Renal cortex interstitium (tissue), 11 donors: ENCODE measurements around the gene MYO5B. TPM values are rescaled to one million over a fixed set of nuclear protein-coding genes. Genes with fewer than 3 reads are reported as not detected.
A peak's percentile ranks its signal among the peaks of the same experiment; 100 is the strongest.
"Not testable (repeated sequence)": the region's sequence is repeated elsewhere in the genome, so short reads cannot be mapped to it uniquely, and the experiment has no call there.

Experiments used
- DNase-seq, 11 donors: peaks; one replicate each; pipeline ENCODE4 v3.0.0-alpha.2; 2013; ENCODE audit warnings: low read depth in 9 of 11, low spot score in 4 of 11; ENCODE audit errors: extremely low read depth in 1 of 11
- polyA plus RNA-seq, 3 donors: library from polyadenylated mRNA; unstranded; fragments of 120-200 nt; gene quantifications; one replicate each; pipeline ENCODE4 v1.2.1, GENCODE V29; 2013; ENCODE audit not compliant: insufficient read length in 3 of 3

The MYO5B gene
- polyA plus RNA-seq, 3 donors: 25.7 to 31.3 (median 27.1) TPM

- peak; percentile 39 to 83 (median 73) for DNase-seq
These were observed 381.4 kb downstream of the MYO5B start, which contains the start of gene ACAA2 for GRCh38 chr18:49813319-49814146. TSS of gene ACAA2 (minus strand) at chr18:49813533. CDS start at chr18:49813484, 49 bp downstream.

DNA sequence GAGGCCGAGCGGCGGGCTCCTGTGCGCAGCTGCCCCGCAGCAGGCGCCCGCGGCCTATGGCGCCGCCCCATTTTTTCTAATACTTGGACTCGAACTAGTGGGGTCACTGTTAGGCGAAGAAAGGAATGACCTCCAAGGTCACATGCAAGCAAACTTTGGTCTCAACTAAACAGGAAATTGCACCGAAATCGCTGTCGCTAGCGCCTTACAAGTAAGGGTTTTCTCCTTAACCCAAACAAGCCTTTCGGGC lies 382.0 kb downstream of the MYO5B start:
- peak in 7 of 11 donors; percentile 15 to 56 (median 36) for DNase-seq

- peak in 2 of 11 donors; percentile 18 to 40 for DNase-seq
These were observed 382.5 kb downstream of the MYO5B start for GRCh38 chr18:49812286-49813068.

DNA sequence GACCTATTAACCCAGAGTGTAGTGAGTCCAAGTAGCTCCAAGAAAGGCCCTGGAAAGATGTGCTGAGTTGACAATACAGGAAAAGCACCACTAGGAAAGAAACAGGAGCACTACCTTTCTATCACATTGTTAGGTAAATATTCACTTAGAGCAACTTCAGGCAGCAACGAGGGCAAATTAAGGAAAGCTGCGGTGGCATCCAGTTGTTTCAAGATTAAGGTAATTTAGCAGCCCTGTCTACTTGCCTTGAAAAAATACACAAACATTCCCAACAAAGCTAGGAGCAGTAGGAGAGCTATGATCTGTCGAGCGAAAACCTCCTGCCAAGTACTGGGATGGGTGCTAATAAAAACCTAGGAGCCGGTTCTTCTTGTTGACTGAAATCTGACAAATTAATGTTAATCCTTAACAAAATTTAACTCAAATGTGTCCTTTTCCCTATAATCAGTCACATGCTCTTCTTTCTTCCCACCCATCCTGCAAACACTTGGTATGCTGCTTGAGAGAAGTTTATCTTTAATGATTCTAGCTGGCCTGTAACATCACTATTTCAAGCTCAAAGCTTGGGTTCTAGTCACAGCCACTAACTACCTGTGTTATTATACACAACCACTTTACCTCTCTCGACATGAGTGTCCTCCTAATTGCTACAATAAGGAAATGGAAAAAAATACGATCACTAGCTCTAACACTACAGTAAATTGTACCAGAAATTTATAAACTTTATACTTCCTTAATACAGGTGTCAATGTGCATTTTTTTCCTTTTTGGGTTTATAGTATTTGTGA lies 383.6 kb downstream of the MYO5B start:
- peak in 2 of 11 donors; percentile 33 to 34 for DNase-seq

DNA sequence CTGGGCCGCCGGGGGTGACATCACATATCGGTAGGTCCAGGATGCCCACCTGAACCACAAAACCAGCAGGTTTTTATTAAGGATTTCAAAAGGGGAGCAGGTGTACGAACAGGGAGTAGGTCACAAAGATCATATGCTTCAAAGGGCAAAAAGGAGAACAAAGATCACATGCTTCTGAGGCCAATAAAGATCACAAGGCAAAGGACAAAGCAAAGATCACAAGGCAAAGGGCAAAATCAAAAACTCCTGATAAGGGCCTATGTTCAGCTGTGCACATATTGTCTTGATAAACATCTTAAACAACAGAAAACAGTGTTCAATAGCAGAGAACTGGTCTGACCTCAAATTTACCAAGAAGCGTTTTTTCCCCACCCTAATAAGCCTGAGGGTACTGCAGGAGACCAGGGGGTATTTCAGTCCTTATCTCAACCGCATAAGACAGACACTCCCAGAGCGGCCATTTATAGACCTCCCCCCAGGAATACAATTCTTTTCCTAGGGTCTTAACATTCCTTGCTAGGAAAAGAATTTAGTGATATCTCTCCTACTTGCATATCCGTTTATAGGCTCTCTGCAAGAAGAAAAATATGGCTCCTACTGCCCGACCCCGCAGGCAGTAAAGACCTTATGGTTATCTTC lies 386.3 kb downstream of the MYO5B start:
- not testable (repeated sequence) for DNase-seq

GRCh38 chr18:49804096-49804495 lies 390.9 kb downstream of the MYO5B start:
- DNase-seq: no peak

- no peak for DNase-seq
These were observed 392.3 kb downstream of the MYO5B start for GRCh38 chr18:49802623-49803022.

- not testable (repeated sequence) for DNase-seq
These were observed 394.5 kb downstream of the MYO5B start for GRCh38 chr18:49800491-49800890.

- not testable (repeated sequence) for DNase-seq
These were observed 395.1 kb downstream of the MYO5B start for GRCh38 chr18:49799806-49800205.

GRCh38 chr18:49798001-49798400 lies 396.9 kb downstream of the MYO5B start:
- DNase-seq: no peak

DNA sequence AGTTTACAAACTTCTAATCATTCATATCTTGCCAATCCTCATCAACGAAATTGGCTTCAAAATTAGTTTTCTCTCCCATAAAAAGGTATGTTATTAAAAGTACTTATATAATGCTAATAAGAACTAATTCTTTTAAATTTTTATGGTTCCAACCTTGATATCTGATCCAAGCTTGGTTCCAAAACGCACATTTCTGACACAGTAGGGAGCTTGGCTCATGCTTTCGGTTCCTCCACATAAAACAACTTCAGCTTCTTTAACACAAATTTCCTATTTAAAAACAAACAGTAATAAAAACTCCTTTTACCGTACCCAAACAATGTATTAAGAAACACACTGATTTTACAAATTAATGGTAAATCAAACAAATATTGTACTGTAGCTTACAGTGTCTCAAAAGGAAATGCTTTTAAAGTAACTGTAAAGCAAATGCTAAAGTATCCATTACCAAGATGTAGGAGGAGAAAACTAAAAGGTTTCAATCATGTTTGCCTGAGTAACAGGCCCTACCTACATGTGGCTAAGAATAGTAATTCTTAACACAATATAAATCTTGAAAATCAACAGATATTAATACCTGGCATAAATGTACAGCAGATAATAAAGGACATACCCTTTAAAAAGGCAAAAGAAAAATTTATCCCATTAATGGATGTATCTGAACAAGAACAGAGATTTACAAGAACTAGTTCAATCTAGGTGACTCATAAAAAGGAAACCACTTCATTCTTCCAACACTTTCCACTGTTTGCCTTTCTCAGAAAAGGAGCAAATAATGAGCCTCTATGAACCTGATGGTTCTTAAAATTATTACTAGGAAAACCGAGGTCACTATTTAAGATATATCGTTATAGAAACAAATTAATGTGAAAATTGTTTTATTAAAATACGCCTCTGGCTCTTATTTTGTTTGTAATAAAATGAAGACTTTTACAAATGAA lies 399.1 kb downstream of the MYO5B start:
- no peak for DNase-seq

DNA sequence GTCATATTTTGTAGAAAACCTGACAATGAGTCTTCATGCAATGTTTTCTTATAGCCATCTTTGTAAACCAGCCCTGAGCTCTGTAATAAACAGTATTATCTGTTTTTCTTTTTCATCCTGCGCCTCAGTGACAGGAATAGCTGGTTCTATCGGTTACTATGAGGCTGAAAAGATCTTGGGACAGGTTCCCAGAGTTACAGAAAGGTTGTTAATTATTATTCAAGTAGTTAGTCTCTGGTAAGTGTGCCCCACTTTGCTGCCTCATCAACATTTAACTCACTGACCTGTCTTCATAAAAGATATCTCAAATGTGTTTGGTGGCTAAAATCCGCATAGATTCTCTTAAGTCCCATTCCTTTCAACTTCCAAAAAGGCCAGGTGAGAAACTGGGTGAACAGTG lies 400.2 kb downstream of the MYO5B start:
- no peak for DNase-seq

DNA sequence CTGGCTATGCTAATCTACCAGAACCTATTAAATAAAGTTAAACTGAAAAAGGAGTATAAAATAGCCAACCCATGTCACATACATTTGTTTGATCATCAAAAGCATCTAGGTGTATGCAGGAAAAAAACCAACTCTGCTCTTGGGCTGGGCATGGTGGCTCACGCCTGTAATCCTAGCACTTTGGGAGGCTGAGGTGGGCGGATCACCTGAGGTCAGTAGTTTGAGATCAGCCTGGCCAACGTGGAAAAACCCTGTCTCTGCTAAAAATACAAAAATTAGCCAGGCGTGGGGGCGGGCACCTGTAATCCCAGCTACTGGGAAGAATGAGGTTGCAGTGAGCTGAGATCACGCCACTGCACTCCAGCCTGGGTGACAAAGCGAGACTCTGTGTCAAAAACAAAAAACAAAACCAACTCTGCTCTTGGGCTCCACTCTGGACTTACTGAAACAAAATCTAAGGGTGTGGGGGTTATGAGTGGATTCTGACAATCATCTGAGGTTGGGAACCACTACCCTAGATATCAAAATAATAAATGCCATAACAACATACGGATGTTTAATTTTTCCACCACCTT lies 405.3 kb downstream of the MYO5B start:
- DNase-seq: not testable (repeated sequence)

DNA sequence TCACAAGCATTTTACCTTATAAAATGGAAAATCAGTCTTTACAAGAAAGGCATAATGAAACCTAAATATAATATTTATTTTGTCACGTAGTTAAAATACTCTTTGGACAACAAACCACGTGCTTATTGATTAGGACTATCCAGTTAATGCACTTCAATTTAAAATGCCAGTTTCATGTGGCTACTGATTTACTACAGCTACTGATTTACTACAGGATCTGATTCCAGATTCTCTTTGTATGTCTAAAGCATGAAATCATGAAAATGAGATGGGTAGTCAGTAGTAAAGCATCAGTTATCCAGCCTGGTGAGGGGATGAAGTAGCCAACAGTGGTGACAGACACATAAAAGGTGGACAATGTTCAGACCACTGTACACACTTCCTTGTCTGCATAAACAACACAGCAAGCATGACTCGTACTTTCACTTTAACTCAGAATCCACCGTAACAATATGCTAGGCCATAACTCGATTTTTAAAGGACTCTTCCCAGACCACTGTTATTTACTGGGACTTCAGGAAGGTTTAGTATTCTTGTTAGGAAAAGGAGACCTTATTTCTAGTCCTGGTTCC lies 406.5 kb downstream of the MYO5B start:
- no peak for DNase-seq

GRCh38 chr18:49786019-49786720 lies 408.8 kb downstream of the MYO5B start:
- no peak for DNase-seq

DNA sequence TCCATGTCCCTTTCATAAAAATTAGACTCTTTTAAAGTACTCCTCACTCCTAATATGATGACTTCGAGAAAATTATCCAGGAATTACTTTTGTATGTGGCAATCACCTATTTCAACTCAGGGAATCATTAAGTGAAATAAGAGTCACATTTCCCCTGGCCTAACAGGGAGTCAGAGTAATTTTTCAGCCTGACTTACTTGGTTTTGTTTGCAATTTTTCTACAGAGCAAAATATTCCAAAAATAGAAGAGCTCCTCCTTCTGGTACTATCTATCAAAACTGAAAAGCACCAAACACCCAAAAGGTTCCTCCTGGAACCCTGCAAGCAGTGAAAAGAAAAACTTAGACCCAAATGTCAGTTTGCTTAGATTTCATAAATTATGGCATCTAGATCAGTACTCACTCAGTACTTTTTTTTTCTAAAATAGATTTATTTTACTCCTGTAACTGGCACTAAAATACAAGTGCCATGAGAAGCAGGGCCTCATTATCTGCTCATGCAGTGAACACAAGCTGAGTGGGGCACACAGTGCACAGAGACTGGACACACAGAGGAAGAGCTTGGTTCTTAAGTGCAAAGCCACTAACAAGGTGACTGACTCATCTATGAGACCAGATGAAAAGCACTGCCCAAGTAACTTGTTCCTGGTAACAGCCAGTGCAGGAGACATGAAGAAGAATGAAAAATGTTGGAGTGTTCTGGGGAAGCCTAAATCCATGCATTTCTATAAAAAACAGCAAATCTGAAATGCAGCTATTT lies 410.3 kb downstream of the MYO5B start:
- no peak for DNase-seq
